VCaP (cell line): ENCODE measurements around the gene GLP2R.

Experiments used
- H3K27ac ChIP-seq: fragments of 450-650 bp; 2 replicates; pipeline ENCODE4 v1.5.1; 2017
- CTCF ChIP-seq: fragments of 450-650 bp; conservative IDR thresholded peaks from 2 replicates; pipeline ENCODE4 v1.5.1; 2017; ENCODE audit warnings: mild to moderate bottlenecking, moderate library complexity

The GLP2R gene

DNA sequence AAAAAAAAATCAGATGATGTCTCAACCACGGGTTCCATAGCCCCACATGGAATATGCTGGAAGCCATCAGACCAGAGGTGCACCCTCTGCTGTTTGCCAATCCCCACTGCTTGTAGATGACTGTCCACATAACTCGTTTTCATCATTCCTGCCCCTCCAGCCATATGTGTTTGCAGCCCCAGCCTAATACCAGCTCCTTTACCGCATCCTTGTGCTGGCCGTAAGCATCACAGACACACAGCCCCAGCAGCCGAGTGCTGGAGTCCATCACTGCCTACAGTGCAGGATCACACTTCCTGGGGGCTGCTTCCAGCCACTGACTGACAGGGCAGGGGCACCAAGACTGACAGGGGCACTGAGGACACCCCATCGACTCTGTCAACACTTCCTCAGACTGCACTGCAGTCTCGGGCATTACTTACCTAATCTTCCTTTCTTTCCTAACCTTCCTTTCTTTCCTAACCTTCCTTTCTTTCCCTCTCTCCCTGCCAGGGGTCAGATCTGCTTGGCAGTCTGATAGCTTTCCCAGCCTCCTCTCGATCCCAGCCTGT lies 74.4 kb downstream of the GLP2R start:
- no peak for TF ChIP-seq CTCF
- no peak overlapping the region for H3K27ac ChIP-seq

DNA sequence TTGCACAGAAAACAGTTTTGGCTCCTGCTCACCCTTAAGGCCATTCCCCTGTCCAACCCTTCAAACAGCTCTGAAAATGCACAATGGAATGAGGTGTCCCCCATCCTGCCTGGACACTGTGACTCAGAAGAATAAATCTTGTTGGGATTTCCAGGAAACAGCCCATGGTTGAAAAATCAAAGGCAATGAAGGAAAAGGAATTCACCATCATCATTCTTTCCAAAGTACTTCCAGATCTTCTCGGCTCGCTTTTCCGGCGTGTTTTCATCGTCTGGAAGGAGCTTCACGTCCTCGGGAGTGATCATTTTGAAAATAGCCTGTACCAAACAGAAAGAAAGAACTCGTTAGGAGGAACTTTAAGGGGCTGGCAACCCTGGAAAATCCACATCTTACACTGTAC lies 75.1 kb downstream of the GLP2R start:
- H3K27ac ChIP-seq, result no peak overlapping the region
- TF ChIP-seq CTCF, result no peak

- no peak for TF ChIP-seq CTCF
- H3K27ac ChIP-seq, result no peak overlapping the region
Measured at GRCh38 chr17:9902120-9902519, 76.4 kb downstream of the GLP2R start.

DNA sequence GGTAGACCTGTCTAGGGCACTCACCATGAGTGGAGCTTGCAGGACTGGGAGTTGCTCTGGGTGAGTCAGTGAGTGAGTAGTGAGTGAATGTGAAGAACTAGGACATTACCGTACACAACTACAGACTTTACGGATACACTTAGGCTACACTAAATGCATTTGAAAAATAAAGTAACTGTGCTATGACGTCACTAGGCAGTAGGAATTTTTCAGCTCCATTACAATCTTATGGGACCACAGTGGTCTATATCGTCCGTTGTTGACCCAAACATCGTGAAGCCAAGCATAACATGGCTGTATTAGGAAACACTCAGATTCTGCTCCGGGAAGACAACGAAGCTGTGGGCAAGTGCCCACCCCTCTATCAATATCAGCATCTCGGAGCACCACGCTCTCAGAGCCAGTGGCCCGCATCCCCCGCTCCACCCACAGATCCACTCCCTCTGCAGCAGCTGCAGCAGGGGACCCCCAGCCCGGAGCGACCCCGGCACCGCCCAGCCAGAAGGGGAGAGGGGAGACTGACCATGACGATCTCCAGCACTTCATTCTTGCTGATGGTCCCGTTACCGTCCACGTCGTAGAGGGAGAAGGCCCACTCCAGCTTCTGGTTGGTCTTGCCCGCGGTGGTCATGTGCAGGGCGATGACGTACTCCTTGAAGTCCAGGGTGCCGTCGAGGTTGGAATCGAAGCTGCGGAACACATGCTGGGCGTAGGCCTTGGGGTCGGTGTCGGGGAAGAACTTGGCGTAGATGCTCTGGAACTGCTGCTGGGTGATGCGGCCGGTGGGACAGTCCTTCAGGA lies 78.8 kb downstream of the GLP2R start:
- no peak overlapping the region for H3K27ac ChIP-seq

GRCh38 chr17:9905078-9905415 lies 79.3 kb downstream of the GLP2R start, which contains the start of gene RCVRN:
RCVRN (minus strand) TSS chr17:9905271; CDS start chr17:9905180, 91 bp downstream.
- no peak for TF ChIP-seq CTCF

More for the DNA sequence above, 78.8 kb downstream of the GLP2R start:
- TF ChIP-seq CTCF, result no peak

DNA sequence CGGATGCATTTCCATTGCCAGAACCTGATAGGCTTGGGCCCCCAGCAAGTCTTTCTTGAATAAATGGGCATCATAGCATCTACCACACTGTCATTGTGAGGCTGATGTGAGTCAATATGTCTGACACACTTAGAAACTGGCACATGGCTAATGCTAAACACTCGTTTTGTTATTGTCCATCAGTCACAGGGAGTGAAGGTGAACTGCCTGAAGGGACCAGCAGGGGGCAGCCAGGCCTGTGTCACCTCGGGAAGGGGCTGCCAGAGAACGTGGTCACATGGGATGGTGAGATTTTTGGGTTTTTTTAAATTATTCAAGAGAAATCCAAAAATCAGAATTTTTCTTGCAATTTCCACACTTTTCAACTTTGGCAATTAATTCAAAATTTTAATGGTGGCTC lies 80.2 kb downstream of the GLP2R start:
- H3K27ac ChIP-seq, result no peak overlapping the region
- TF ChIP-seq CTCF, result peak; percentile 51

More at GRCh38 chr17:9905078-9905415, 79.3 kb downstream of the GLP2R start, which contains the start of gene RCVRN:
- H3K27ac ChIP-seq, result no peak within 1 kb of the TSS

DNA sequence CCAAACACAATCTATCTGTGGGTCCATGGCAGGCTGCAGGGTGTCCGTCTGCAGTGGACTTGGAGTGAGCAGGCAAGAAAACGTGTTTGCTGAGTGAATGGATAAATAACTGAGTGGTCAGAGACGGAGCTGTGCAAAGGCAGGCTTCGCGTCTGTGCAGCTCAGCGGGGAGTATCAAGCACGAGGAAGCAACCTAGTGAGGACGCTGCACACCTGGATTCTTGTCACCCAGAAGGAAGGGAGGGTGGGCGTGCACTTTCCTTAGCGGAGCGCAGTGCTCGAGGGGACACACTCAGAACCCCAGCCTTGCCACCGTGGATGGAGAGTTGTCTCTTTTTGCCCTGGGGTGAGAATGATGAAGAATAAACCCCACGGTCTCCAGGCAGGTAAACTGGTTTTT lies 80.9 kb downstream of the GLP2R start:
- H3K27ac ChIP-seq, result no peak overlapping the region
- TF ChIP-seq CTCF, result no peak
